HG03280 (cell line): ENCODE results near the gene GPS2.
A peak's percentile ranks its signal among the peaks of the same experiment; 100 is the strongest.

Experiments
- ATAC-seq: cut with Tn5 transposase; IDR thresholded peaks from one replicate; pipeline ENCODE4 v1.9.1; 2021; ENCODE audit warnings: mild to moderate bottlenecking, moderate library complexity; ENCODE audit not compliant: unreplicated experiment

The GPS2 gene

GRCh38 chr17:7318121-7318860 is 3.1 kb upstream of the GPS2 start:
- no peak for ATAC-seq

- ATAC-seq: no peak
Measured at GRCh38 chr17:7317161-7317803, 2.1 kb upstream of the GPS2 start.

- no peak for ATAC-seq
Measured at GRCh38 chr17:7315570-7316235, 543 bp upstream of the GPS2 start.

GRCh38 chr17:7313890-7314718 is 1.1 kb downstream of the GPS2 start:
- ATAC-seq: no peak

- ATAC-seq: no peak
Measured at GRCh38 chr17:7313088-7313889, 1.9 kb downstream of the GPS2 start.

- ATAC-seq: no peak
Measured at GRCh38 chr17:7312432-7313087, 2.6 kb downstream of the GPS2 start.

- no peak for ATAC-seq
Measured at GRCh38 chr17:7311110-7311705, 4.0 kb downstream of the GPS2 start.

- ATAC-seq: no peak
Measured at GRCh38 chr17:7309628-7310027, 5.5 kb downstream of the GPS2 start.

- ATAC-seq: no peak
Measured at GRCh38 chr17:7308625-7309433, 6.3 kb downstream of the GPS2 start.

- ATAC-seq: peak; percentile 9
Measured at GRCh38 chr17:7307686-7308624, 7.2 kb downstream of the GPS2 start.

- ATAC-seq: peak; percentile 68
Measured at GRCh38 chr17:7306911-7307685, 8.1 kb downstream of the GPS2 start, which contains the start of gene EIF5A. Gene EIF5A, plus strand, starts transcription at chr17:7307628. Its CDS starts 2,008 bp downstream, at chr17:7309636.

- no peak for ATAC-seq
Measured at GRCh38 chr17:7304179-7304578, 11.0 kb downstream of the GPS2 start.

GRCh38 chr17:7296189-7296861 is 18.8 kb downstream of the GPS2 start:
- ATAC-seq: no peak

- no peak for ATAC-seq
Measured at GRCh38 chr17:7295230-7296180, 19.7 kb downstream of the GPS2 start.

GRCh38 chr17:7294614-7295153 is 20.5 kb downstream of the GPS2 start, which contains the start of gene YBX2:
Gene YBX2, minus strand, starts transcription at chr17:7294639. Its CDS starts 139 bp downstream, at chr17:7294500.
- peak; percentile 53 for ATAC-seq
